Measurements from ENCODE around the gene SCAPER. TPM values are rescaled to one million over a fixed set of nuclear protein-coding genes. Genes with fewer than 3 reads are reported as not detected.
"Not testable (repeated sequence)": the region's sequence is repeated elsewhere in the genome, so short reads cannot be mapped to it uniquely, and the experiment has no call there.

The SCAPER gene
- total and polyA plus RNA-seq, 2 of the 4 experiments (the other 2 are of a cell fraction): 2.9 to 9.7 TPM

- no CpG with 5 or more reads among the region's 5 CpGs for WGBS, 2 experiments (ENCODE audit: extremely low coverage in 2 of 2, insufficient read length in 1 of 2)
- H3K9ac ChIP-seq (ENCODE audit: low read depth, low read length); H4K8ac ChIP-seq (ENCODE audit: low read depth in 2 of 2, low read length in 2 of 2); H3K56ac ChIP-seq (ENCODE audit: extremely low read depth, insufficient read depth, low read length); intact Hi-C loops (cut with micrococcal nuclease); H3K18ac ChIP-seq (ENCODE audit: low read depth, low read length); BruUV-seq (replicated peaks); H3K27me3 ChIP-seq (ENCODE audit: control insufficient read depth, insufficient read depth, low read length); POLR2A ChIA-PET (ENCODE audit: unreplicated experiment); H3K23ac ChIP-seq (ENCODE audit: low read depth, low read length); H2AK5ac ChIP-seq (ENCODE audit: low read depth, low read length); H3K36me3 ChIP-seq (ENCODE audit: control insufficient read depth, insufficient read depth, low read length); H3K4me1 ChIP-seq (ENCODE audit: control insufficient read depth, insufficient read depth, low read length); H2BK5ac ChIP-seq (ENCODE audit: low read depth, low read length, poor library complexity, severe bottlenecking); in situ Hi-C loops (cut with MboI; ENCODE audit: low sequenced_read_pairs); H3K9me3 ChIP-seq (ENCODE audit: control insufficient read depth, insufficient read depth, low read length); H3K27ac ChIP-seq (ENCODE audit: insufficient read depth, low read length); H2BK15ac ChIP-seq (ENCODE audit: low read depth, low read length); dilution Hi-C loops (cut with HindIII; ENCODE audit: low sequenced_read_pairs, unreplicated experiment); H4K20me1 ChIP-seq (ENCODE audit: insufficient read depth, low read length); H3K4me3 ChIP-seq (ENCODE audit: insufficient read depth, low read depth, low read length); H3K9me1 ChIP-seq (ENCODE audit: insufficient read depth, low read length); H3K4ac ChIP-seq (ENCODE audit: low read depth, low read length); H2AK9ac ChIP-seq (replicated peaks; ENCODE audit: low read depth, low read length, poor library complexity); H2BK120ac ChIP-seq (ENCODE audit: low read depth, low read length); H4K5ac ChIP-seq (ENCODE audit: low read depth, low read length); H2BK20ac ChIP-seq (ENCODE audit: low read depth, low read length); ATAC-seq (ENCODE audit: low read depth); H3K14ac ChIP-seq (replicated peaks; ENCODE audit: low read depth, low read length); H2AFZ ChIP-seq (replicated peaks; ENCODE audit: low read length, poor library complexity); DNase-seq; H3K4me2 ChIP-seq (ENCODE audit: low read depth, low read length); H4K91ac ChIP-seq (ENCODE audit: insufficient read depth, low read depth, low read length); CTCF ChIA-PET: not testable (repeated sequence)
- H3K79me1 ChIP-seq (ENCODE audit: low read depth in 1 of 2, low read length in 2 of 2): peaks cover 12 to 15% of the 10 kb centered on the region in 2 experiments
These were observed 12.3 kb downstream of the SCAPER start for GRCh38 chr15:76892836-76893235.

- H2BK15ac ChIP-seq (ENCODE audit: low read depth, low read length); H3K4me2 ChIP-seq (ENCODE audit: low read depth, low read length); CTCF ChIA-PET; H3K9me1 ChIP-seq (ENCODE audit: insufficient read depth, low read length); DNase-seq; H4K8ac ChIP-seq (ENCODE audit: low read depth in 2 of 2, low read length in 2 of 2); H3K9ac ChIP-seq (ENCODE audit: low read depth, low read length); H2BK20ac ChIP-seq (ENCODE audit: low read depth, low read length); H3K9me3 ChIP-seq (ENCODE audit: control insufficient read depth, insufficient read depth, low read length); BruUV-seq (replicated peaks); H3K4me3 ChIP-seq (ENCODE audit: insufficient read depth, low read depth, low read length); H3K27me3 ChIP-seq (ENCODE audit: control insufficient read depth, insufficient read depth, low read length); H3K4ac ChIP-seq (ENCODE audit: low read depth, low read length); H4K5ac ChIP-seq (ENCODE audit: low read depth, low read length); H2AK9ac ChIP-seq (replicated peaks; ENCODE audit: low read depth, low read length, poor library complexity); H3K56ac ChIP-seq (ENCODE audit: extremely low read depth, insufficient read depth, low read length); intact Hi-C loops (cut with micrococcal nuclease); H2BK5ac ChIP-seq (ENCODE audit: low read depth, low read length, poor library complexity, severe bottlenecking); H3K18ac ChIP-seq (ENCODE audit: low read depth, low read length); H3K27ac ChIP-seq (ENCODE audit: insufficient read depth, low read length); H3K14ac ChIP-seq (replicated peaks; ENCODE audit: low read depth, low read length); H2AK5ac ChIP-seq (ENCODE audit: low read depth, low read length); H2BK120ac ChIP-seq (ENCODE audit: low read depth, low read length); H4K91ac ChIP-seq (ENCODE audit: insufficient read depth, low read depth, low read length); H4K20me1 ChIP-seq (ENCODE audit: insufficient read depth, low read length); dilution Hi-C loops (cut with HindIII; ENCODE audit: low sequenced_read_pairs, unreplicated experiment); POLR2A ChIA-PET (ENCODE audit: unreplicated experiment); H2AFZ ChIP-seq (replicated peaks; ENCODE audit: low read length, poor library complexity); H3K36me3 ChIP-seq (ENCODE audit: control insufficient read depth, insufficient read depth, low read length); ATAC-seq (ENCODE audit: low read depth); H3K23ac ChIP-seq (ENCODE audit: low read depth, low read length); H3K4me1 ChIP-seq (ENCODE audit: control insufficient read depth, insufficient read depth, low read length); in situ Hi-C loops (cut with MboI; ENCODE audit: low sequenced_read_pairs): not testable (repeated sequence)
- whole genome bisulfite sequencing, 2 experiments (ENCODE audit: extremely low coverage in 2 of 2, insufficient read length in 1 of 2): 100% methylated on average over 4 of the region's 14 CpGs; no CpG with 5 or more reads in 1 of the 2 experiments
- peaks cover 3 to 17% of the 10 kb centered on the region in 2 experiments; a peak in 2 of 4 replicates for H3K79me1 ChIP-seq (ENCODE audit: low read depth in 1 of 2, low read length in 2 of 2)
These were observed 17.6 kb downstream of the SCAPER start for GRCh38 chr15:76887280-76888141.
